Left ventricle myocardium inferior (tissue), 1 donor: ENCODE data around the gene CDK2AP2. TPM values are rescaled to one million over a fixed set of nuclear protein-coding genes. Genes with fewer than 3 reads are reported as not detected.
A peak's percentile ranks its signal among the peaks of the same experiment; 100 is the strongest.

Experiments
- DNase-seq: peaks from one replicate; pipeline ENCODE4 v3.0.0-alpha.2; 2020
- H3K27ac ChIP-seq: fragments of 200-600 bp; replicated peaks from 2 replicates; pipeline ENCODE4 v1.8.0; 2021
- H3K27me3 ChIP-seq: fragments of 200-600 bp; 2 replicates; pipeline ENCODE4 v1.8.0; 2021; ENCODE audit warnings: low read depth
- H3K36me3 ChIP-seq: fragments of 200-600 bp; 2 replicates; pipeline ENCODE4 v1.8.0; 2021
- H3K4me1 ChIP-seq: fragments of 200-600 bp; 2 replicates; pipeline ENCODE4 v1.8.0; 2021
- H3K4me3 ChIP-seq: fragments of 200-600 bp; 2 replicates; pipeline ENCODE4 v1.8.0; 2021; ENCODE audit warnings: mild to moderate bottlenecking, moderate library complexity
- H3K9me3 ChIP-seq: fragments of 200-600 bp; replicated peaks from 2 replicates; pipeline ENCODE4 v1.8.0; 2021
- CTCF ChIP-seq: fragments of 200-600 bp; IDR thresholded peaks from 2 replicates; pipeline ENCODE4 v1.8.0; 2021; ENCODE audit warnings: antibody characterized with exemption, mild to moderate bottlenecking, borderline replicate concordance
- intact Hi-C: fragments of 100-400 bp; cut with micrococcal nuclease; formaldehyde crosslinking; loops from one replicate; pipeline ENCODE4 v1.11.0; 2022
- total RNA-seq: library from RNA; stranded (reverse); fragmentation: NEBNext Ultra II Directional; extraction: Animal tissue kit (Norgen Biotek cat#: 25700); gene quantifications from one replicate; pipeline ENCODE4 v1.2.1, GENCODE V29; 2021
- donor health status: DM: no; HTN: yes; CAD: no; lungs with severe emphysema.

Gene CDK2AP2
- total RNA-seq, 1 donor from 2014 or later: 66.1 TPM

- H3K27ac ChIP-seq: peak overlapping the region; percentile 76
- peak; percentile 56 for DNase-seq
- peak; percentile 46 for TF ChIP-seq CTCF
- intact Hi-C loops: no loop called here
- H3K9me3 ChIP-seq: no peaks in the 10 kb centered on the region
- peaks cover 17% of the 10 kb centered on the region for H3K4me1 ChIP-seq
- H3K27me3 ChIP-seq: no peaks in the 10 kb centered on the region
- H3K36me3 ChIP-seq: no peaks in the 10 kb centered on the region
- H3K4me3 ChIP-seq: no peak overlapping the region
Measured at GRCh38 chr11:67545280-67545679, 37.3 kb upstream of the CDK2AP2 start.

- no peak for TF ChIP-seq CTCF
- H3K27ac ChIP-seq: peak overlapping the region; percentile 76
- no peaks in the 10 kb centered on the region for H3K36me3 ChIP-seq
- no peaks in the 10 kb centered on the region for H3K9me3 ChIP-seq
- peaks cover 17% of the 10 kb centered on the region for H3K4me1 ChIP-seq
- no peak for DNase-seq
- H3K4me3 ChIP-seq: no peak overlapping the region
- no peaks in the 10 kb centered on the region for H3K27me3 ChIP-seq
- intact Hi-C loops: no loop called here
Measured at GRCh38 chr11:67544616-67545242, 36.8 kb upstream of the CDK2AP2 start.

GRCh38 chr11:67543585-67543984 lies 35.6 kb upstream of the CDK2AP2 start:
- Histone ChIP-seq H3K9me3 (no peaks in the 10 kb centered on the region), H3K27me3 (no peaks in the 10 kb centered on the region), H3K27ac (no peak overlapping the region), H3K4me3 (no peak overlapping the region), H3K4me1 (peaks cover 17% of the 10 kb centered on the region), H3K36me3 (no peaks in the 10 kb centered on the region)
- intact Hi-C loops: no loop called here
- no peak for DNase-seq
- no peak for TF ChIP-seq CTCF

GRCh38 chr11:67542971-67543370 lies 35.0 kb upstream of the CDK2AP2 start:
- H3K4me3 ChIP-seq: no peak overlapping the region
- no peaks in the 10 kb centered on the region for H3K9me3 ChIP-seq
- TF ChIP-seq CTCF: no peak
- intact Hi-C loops: no loop called here
- DNase-seq: no peak
- peaks cover 17% of the 10 kb centered on the region for H3K4me1 ChIP-seq
- no peak overlapping the region for H3K27ac ChIP-seq
- H3K36me3 ChIP-seq: no peaks in the 10 kb centered on the region
- H3K27me3 ChIP-seq: no peaks in the 10 kb centered on the region

GRCh38 chr11:67542169-67542568 lies 34.2 kb upstream of the CDK2AP2 start:
- Histone ChIP-seq H3K27me3 (no peaks in the 10 kb centered on the region), H3K27ac (no peak overlapping the region), H3K4me3 (no peak overlapping the region), H3K4me1 (peaks cover 17% of the 10 kb centered on the region), H3K36me3 (no peaks in the 10 kb centered on the region), H3K9me3 (no peaks in the 10 kb centered on the region)
- intact Hi-C loops: no loop called here
- no peak for DNase-seq
- no peak for TF ChIP-seq CTCF
